A172 (cell line): ENCODE results near the gene KCNIP1. TPM values are rescaled to one million over a fixed set of nuclear protein-coding genes. Genes with fewer than 3 reads are reported as not detected.

Source experiments
- DNase-seq: peaks from one replicate; pipeline ENCODE4 v3.0.0-alpha.2; 2015; ENCODE audit warnings: low spot score
- total RNA-seq: library from RNA; depleted of rRNA; stranded (reverse); fragments of >200 nt; shearing (Covaris generic); gene quantifications from 2 replicates; pipeline ENCODE4 v1.2.3, GENCODE V29; 2014; rRNA removed

KCNIP1 gene
- 0.36 TPM in 1 of 2 replicates, not detected in the other for total RNA-seq

GRCh38 chr5:170503990-170504596 lies at the start of gene KCNIP1:
Gene KCNIP1 (plus strand): TSS chr5:170504020.
- no peak for DNase-seq

GRCh38 chr5:170463426-170463825 lies 40.4 kb upstream of the KCNIP1 start:
- no peak for DNase-seq

- DNase-seq: no peak
Measured at GRCh38 chr5:170464280-170465127, 39.3 kb upstream of the KCNIP1 start.

- no peak for DNase-seq
Measured at GRCh38 chr5:170466553-170466952, 37.3 kb upstream of the KCNIP1 start.

GRCh38 chr5:170466988-170467707 lies 36.7 kb upstream of the KCNIP1 start:
- peak; percentile 96 for DNase-seq

- DNase-seq: no peak
Measured at GRCh38 chr5:170468633-170469285, 35.1 kb upstream of the KCNIP1 start.

GRCh38 chr5:170469414-170469813 lies 34.4 kb upstream of the KCNIP1 start:
- no peak for DNase-seq

GRCh38 chr5:170470275-170470674 lies 33.5 kb upstream of the KCNIP1 start:
- no peak for DNase-seq

GRCh38 chr5:170470808-170471404 lies 32.9 kb upstream of the KCNIP1 start:
- no peak for DNase-seq

- DNase-seq: no peak
Measured at GRCh38 chr5:170471551-170472178, 32.2 kb upstream of the KCNIP1 start.

GRCh38 chr5:170473642-170474041 lies 30.2 kb upstream of the KCNIP1 start:
- DNase-seq: no peak

GRCh38 chr5:170474489-170475274 lies 29.1 kb upstream of the KCNIP1 start:
- no peak for DNase-seq

- DNase-seq: no peak
Measured at GRCh38 chr5:170475294-170476000, 28.4 kb upstream of the KCNIP1 start.

GRCh38 chr5:170476704-170477103 lies 27.1 kb upstream of the KCNIP1 start:
- no peak for DNase-seq

- DNase-seq: no peak
Measured at GRCh38 chr5:170477906-170478305, 25.9 kb upstream of the KCNIP1 start.

GRCh38 chr5:170478306-170478705 lies 25.5 kb upstream of the KCNIP1 start:
- DNase-seq: no peak

GRCh38 chr5:170479484-170479883 lies 24.3 kb upstream of the KCNIP1 start:
- DNase-seq: peak; percentile 62

- no peak for DNase-seq
Measured at GRCh38 chr5:170480260-170480659, 23.6 kb upstream of the KCNIP1 start.

GRCh38 chr5:170481849-170482248 lies 22.0 kb upstream of the KCNIP1 start:
- DNase-seq: no peak

GRCh38 chr5:170482511-170482910 lies 21.3 kb upstream of the KCNIP1 start:
- no peak for DNase-seq
